Body of pancreas (tissue), 4 donors: Measurements from ENCODE around the gene DDX10. TPM values are rescaled to one million over a fixed set of nuclear protein-coding genes. Genes with fewer than 3 reads are reported as not detected.

Experiments used
- ATAC-seq: fragments of 150-250 bp; one replicate; pipeline ENCODE4 v1.9.1; 2016
- DNase-seq, 4 donors: peaks; one replicate each; pipeline ENCODE4 v3.0.0-alpha.2; 2019
- H3K27ac ChIP-seq, 4 donors: fragments of 200-600 bp; sonication (generic); 1 replicate in 3 of 4; 2 replicates in 1 of 4; pipeline versions ENCODE4 v1.5.1 to v1.6.1; 2016 to 2019; ENCODE audit warnings: mild to moderate bottlenecking in 1 of 4, mixed read lengths in 1 of 4, moderate library complexity in 1 of 4
- H3K27me3 ChIP-seq, 2 donors: fragments of 200-600 bp; sonication (generic); one replicate each; pipeline ENCODE4 v1.6.0; 2016; ENCODE audit warnings: mild to moderate bottlenecking in 1 of 2
- H3K36me3 ChIP-seq, 2 donors: fragments of 200-600 bp; sonication (generic); replicated peaks in 1 of 2; 2 replicates each; pipeline ENCODE4 v1.5.1; 2016; ENCODE audit warnings: low read depth in 2 of 2; ENCODE audit not compliant: insufficient read depth in 1 of 2
- H3K4me1 ChIP-seq: fragments of 200-600 bp; sonication (generic); one replicate; pipeline ENCODE4 v1.6.0; 2016
- H3K4me3 ChIP-seq, 2 donors: fragments of 200-600 bp; sonication (generic); 1 replicate in 1 of 2; 2 replicates in 1 of 2; pipeline ENCODE4 v1.5.1; 2016 to 2019
- H3K9me3 ChIP-seq, 3 donors: fragments of 200-600 bp; sonication (generic); 1 replicate in 2 of 3; 2 replicates in 1 of 3; pipeline ENCODE4 v1.5.1; 2016
- POLR2A ChIP-seq, 3 donors: fragments of 450-650 bp; IDR thresholded peaks; one replicate each; pipeline ENCODE4 v1.6.1; 2016; ENCODE audit warnings: antibody characterized with exemption in 3 of 3, mild to moderate bottlenecking in 2 of 3
- WGBS, 2 donors: methylation state at CpG; one replicate each; pipeline ENCODE4 v1.1.5; 2017; 5-methylcytosine and 5-hydroxymethylcytosine counted together
- intact Hi-C: fragments of 100-400 bp; cut with DNase I; formaldehyde crosslinking; loops from one replicate; pipeline ENCODE4 v1.15.1; 2023
- total RNA-seq, 2 donors: library from RNA; depleted of rRNA; stranded (reverse); fragments of >200 nt; gene quantifications; one replicate each; pipeline ENCODE4 v1.1.0, GENCODE V29; 2016
- TF ChIP-seq, protein P1 (sequence below), 7 experiments: fragments of 450-650 bp in 4 of 7; fragments of 200-600 bp in 3 of 7; sonication (generic) in 3 of 7; IDR thresholded peaks; one replicate each; pipeline ENCODE4 v1.5.1; 2016 to 2019; ENCODE audit warnings: antibody characterized with exemption in 7 of 7

DDX10 gene
- total RNA-seq, 2 donors from 2014 or later, result 11.7 to 18.5 TPM

DNA sequence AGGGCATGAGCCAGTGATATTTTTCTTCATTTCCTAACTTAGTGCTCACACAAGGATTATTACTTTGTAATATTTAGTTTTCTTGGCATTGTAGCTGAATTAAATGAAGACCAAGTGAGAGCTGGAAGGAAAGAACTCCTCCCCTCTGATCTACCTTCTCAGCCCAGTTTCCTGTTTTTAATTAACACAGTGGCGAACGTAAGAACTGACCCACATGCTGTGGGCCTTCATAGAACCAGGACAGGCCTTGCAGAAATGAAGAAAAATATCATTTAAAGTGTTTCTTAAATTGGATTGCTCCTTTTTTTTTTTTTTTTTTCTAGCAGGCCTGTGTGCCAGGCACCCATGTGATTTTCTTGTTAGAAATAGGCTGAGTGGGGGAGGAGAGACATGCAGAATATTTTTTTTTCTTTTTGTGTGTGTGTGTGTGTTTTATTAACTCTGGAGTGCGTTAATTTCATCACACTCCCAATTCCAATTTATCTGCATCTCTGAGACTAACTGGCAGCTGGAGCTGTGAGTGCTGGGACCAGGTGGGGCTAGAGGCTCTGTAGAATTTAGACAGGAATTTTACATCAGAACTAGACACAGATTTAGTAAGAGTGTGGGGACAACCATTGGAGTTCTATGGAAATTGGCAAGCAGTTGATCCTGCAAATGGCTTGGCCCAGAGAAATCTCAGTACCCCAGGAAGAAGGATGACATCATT, 320.5 kb downstream of the DDX10 start:
- DNase-seq, result no peak
- no peak for TF ChIP-seq POLR2A (IDR thresholded peaks at IDR 0.05)
- TF ChIP-seq, protein P1, sequence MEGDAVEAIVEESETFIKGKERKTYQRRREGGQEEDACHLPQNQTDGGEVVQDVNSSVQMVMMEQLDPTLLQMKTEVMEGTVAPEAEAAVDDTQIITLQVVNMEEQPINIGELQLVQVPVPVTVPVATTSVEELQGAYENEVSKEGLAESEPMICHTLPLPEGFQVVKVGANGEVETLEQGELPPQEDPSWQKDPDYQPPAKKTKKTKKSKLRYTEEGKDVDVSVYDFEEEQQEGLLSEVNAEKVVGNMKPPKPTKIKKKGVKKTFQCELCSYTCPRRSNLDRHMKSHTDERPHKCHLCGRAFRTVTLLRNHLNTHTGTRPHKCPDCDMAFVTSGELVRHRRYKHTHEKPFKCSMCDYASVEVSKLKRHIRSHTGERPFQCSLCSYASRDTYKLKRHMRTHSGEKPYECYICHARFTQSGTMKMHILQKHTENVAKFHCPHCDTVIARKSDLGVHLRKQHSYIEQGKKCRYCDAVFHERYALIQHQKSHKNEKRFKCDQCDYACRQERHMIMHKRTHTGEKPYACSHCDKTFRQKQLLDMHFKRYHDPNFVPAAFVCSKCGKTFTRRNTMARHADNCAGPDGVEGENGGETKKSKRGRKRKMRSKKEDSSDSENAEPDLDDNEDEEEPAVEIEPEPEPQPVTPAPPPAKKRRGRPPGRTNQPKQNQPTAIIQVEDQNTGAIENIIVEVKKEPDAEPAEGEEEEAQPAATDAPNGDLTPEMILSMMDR (IDR thresholded peaks at IDR 0.05), result no peak
- no peak overlapping the region for H3K4me3 ChIP-seq
- no peak for ATAC-seq
- no peaks in the 10 kb centered on the region for H3K4me1 ChIP-seq
- H3K36me3 ChIP-seq, result no peaks in the 10 kb centered on the region
- no peaks in the 10 kb centered on the region for H3K9me3 ChIP-seq
- no peaks in the 10 kb centered on the region for H3K27me3 ChIP-seq
- intact Hi-C loops, result no loop called here
- WGBS, 2 donors, result 65% methylated on average over 3 of the region's 3 CpGs
- no peak overlapping the region for H3K27ac ChIP-seq

DNA sequence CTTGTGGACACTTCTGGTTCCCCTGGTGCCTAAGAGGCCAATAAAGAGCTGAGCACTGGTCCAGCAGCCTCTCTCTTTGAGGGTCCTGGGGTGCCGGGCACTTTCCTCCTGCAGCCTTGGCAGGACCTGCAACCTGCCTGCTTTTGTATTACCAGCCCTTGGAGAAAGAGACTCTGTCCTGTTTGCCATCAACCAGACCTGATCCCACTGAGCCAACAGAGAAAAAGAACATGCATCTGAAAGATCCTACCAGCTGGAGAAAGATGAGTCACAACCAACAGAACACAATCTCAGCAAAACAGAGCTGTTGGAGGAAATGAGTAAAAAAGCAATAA, 321.0 kb downstream of the DDX10 start:
- intact Hi-C loops, result no loop called here
- no peak overlapping the region for H3K4me3 ChIP-seq
- no peaks in the 10 kb centered on the region for H3K4me1 ChIP-seq
- no peak for DNase-seq
- H3K9me3 ChIP-seq, result no peaks in the 10 kb centered on the region
- WGBS, 2 donors, result 86 to 100% methylated on average over 1 of the region's 1 CpG
- no peaks in the 10 kb centered on the region for H3K36me3 ChIP-seq
- no peaks in the 10 kb centered on the region for H3K27me3 ChIP-seq
- TF ChIP-seq, protein P1 (IDR thresholded peaks at IDR 0.05), result no peak
- no peak for TF ChIP-seq POLR2A (IDR thresholded peaks at IDR 0.05)
- H3K27ac ChIP-seq, result no peak overlapping the region
- ATAC-seq, result no peak

Other genes with a start within 250 kb of the DDX10 start
- gene C11orf65, start 197.5 kb upstream of the DDX10 start, total RNA-seq, result 1 to 10 TPM; 1.3 to 1.6 TPM
- 1 to 10 TPM; 9.6 to 9.9 TPM for gene POGLUT3, start 166.7 kb upstream of the DDX10 start, total RNA-seq
- gene EXPH5, start 71.3 kb upstream of the DDX10 start, total RNA-seq, result 1 to 10 TPM; 2.3 to 2.9 TPM